ENCODE results near the gene SEMA3C.

Gene SEMA3C

GRCh38 chr7:80819503-80819902 lies 99.3 kb downstream of the SEMA3C start:
- no peak for DNase-seq

GRCh38 chr7:80818181-80818580 lies 100.7 kb downstream of the SEMA3C start:
- DNase-seq, result no peak

- no peak for DNase-seq
Measured at GRCh38 chr7:80816806-80817205, 102.0 kb downstream of the SEMA3C start.

DNA sequence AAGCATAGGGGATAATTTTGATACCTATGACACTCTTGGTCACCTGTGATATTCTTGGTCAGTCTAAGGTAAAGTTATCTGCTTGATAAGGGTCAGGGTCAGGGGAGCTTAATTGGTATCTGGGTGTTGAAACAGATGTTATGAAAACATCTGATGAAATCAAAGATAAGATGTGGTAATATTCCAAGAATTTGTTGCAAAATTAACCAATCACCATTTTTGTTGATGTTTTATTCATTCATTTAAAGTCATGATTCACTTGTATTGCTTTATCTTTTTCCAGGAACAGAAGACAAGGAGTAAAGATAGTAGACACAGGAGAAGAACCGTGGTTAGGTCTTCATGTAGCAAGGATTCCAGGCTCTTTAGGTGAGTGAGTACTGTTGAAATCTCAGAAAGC lies 103.1 kb downstream of the SEMA3C start:
- DNase-seq, result no peak

DNA sequence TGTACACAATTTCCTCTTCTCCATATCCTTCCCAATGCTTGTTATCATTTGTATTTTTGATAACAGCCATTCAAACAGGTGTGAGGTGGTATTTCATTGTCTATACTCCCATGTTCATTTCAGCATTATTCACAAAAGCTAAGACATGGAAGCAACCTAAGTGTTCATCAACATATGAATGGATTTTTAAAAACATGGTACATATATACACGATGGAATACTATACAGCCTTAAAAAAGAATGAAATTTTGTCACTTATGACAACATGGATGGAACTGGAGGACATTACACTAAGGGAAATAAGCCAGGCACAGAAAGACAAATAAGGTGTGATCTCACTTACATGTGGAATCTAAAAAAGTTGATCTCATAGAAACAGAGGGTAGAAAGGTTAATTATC lies 109.3 kb downstream of the SEMA3C start:
- no peak for DNase-seq

DNA sequence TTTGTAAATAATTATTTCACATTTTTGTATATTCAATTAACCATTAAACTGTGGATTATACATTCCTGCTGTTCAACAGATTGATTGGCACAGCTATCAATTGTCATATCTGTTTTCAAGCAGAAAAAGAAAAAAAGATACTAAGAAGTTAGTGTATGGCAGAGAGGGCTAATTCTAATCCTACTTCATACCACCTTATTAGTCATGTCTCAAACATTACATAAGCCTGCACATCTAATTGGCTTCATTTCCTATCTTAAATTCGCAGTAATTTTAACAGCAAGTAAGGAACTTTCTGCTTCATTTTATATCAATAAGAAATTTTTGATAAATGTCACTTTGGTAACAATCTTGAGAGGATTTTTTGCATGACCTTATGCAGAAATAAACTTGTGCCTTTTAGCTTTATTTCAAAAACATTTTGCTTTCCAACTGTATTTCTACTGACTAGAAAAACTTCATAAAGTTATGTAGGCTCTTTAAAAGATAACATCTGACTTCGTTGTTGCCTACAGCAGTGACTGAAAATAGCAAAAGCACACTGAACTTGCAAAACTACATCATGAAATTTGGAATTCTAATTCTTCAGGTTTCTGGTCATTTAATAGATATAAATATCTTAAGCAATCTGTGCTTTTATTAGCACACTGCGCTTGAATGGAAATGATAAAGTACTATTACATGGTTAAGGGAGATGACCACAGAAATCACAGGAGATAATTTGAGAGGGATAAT lies 111.5 kb downstream of the SEMA3C start:
- no peak for DNase-seq

DNA sequence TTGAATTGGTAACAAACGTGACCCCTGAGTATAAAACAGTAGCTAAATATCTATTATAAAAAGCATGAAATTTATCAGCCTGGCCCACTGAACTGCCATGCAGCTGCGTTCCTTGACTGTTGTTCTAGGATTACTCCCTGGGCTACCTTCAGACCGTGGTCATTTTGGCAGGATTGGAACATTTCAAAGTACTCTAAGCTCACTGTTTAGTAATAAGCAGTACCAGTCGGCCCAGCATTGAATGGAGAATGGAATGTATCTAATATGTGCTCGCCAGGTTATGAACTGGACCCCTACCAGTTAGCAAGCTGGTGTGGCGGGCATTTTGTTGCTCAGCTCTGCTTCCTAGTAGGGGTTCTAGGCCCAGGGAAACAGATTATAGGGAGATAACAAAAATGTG lies 112.2 kb downstream of the SEMA3C start:
- DNase-seq, result no peak

DNA sequence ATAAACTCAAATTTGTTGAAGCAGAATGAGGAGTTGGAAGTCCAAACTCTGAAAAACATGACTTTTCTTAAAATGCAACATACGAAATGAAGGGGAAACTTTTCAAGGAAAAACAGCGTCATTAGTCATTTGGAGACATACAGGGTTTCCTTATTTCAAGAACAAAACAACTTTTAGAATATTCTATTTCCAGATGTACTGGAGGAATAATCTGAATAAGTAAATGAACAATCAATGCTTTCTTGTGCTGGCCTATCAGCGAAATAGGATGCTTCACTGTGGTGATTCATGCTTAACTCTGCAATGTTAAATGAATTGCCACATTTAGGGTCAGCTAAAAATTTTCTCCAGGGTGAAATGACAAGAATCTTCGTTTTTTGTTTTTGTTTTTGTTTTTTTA lies 114.3 kb downstream of the SEMA3C start:
- no peak for DNase-seq

DNA sequence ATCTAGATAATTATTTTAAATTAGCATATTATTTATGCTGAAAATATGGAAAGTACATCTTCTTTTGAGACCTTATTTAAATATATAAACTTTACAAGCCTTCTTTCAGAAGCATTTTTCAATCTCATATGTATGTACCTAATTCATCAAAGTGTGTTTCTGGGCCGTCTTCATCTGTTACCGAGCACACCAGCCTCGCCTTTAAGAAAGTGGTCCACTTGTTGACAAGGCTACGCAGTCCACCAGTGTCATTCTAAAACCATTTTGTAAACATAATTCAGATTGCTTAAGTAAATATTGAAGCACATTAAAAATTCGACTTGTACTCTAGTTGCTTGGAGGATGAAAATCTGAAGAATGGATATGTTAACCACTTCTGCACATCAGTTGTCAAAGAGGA lies 116.3 kb downstream of the SEMA3C start:
- DNase-seq, result no peak

- no peak for DNase-seq
Measured at GRCh38 chr7:80794631-80795573, 123.9 kb downstream of the SEMA3C start.

DNA sequence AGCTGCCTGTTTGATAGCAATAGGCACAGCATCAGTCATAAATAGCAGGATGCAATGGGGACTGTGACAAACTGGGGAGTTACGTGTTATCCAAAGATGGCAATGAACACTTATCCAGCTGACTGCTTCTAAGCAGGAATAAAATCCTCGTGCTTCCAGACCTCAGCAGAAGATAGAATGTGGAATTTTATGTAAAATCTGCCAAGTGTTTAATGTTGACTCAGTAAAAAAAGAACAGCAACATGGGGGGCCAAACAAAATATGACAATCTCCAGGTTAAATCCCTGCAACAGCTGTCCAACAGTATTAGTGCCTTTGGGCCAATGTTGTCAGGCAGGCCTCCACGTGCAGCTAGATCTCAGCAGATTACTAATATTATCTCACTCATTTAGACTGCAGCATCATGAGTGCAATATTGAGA lies 127.3 kb downstream of the SEMA3C start:
- DNase-seq, result no peak

DNA sequence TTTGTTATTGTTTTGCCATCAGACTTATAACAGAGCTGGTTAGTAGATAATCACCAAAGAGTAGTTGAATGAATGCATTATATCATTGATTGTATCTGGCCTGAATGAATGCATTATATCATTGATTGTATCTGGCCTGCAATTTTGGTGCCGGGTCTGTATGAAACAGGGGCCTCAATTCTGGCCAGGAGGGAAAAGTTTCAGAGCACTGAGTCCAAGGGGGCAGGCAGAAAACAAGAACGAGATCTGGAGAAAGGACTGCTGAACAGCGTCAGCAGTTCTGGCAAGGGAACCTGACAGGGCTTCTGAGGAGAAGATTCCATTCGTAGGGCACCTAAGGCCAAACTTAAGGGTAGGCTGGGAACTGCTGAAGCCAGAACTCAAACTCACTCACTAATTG lies 128.0 kb downstream of the SEMA3C start:
- no peak for DNase-seq

DNA sequence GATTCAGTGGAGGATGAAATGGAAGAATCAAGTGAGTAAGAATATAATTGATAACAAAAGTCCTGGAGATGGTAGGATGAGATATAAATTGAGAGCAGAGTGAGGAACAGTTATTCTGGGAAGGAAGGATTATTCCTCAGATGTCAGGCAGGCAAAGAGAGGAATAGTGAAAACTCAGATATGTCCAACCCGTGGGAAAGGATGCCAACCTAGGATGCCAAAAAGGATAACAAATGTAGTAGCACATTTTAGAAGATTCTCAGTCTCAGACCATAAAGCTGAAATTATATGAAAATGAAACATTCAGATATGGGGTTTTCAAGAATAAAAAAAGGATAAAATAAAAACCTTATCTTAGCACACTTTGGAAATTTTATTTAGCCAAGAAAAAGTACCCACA lies 131.1 kb downstream of the SEMA3C start:
- DNase-seq, result no peak

- no peak for DNase-seq
Measured at GRCh38 chr7:80785961-80786536, 132.8 kb downstream of the SEMA3C start.

DNA sequence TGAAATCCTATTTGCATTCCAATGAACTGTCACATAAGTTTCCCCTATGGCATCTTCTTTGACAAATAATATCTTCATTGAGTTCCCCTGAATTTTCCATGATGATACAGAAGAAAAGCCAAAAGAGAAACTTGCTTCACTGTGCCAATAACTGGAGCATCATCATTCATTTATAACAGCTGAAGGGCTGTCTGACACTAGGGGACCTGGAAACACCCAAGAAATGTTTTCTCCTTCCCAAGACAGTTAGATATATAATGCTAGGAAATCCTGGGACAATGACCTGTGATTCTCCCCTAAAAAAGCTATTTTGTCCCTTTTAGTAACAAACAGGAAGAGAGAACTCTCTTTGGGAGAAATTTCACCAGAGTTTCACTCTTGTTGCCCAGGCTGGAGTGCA lies 133.6 kb downstream of the SEMA3C start:
- DNase-seq, result no peak

DNA sequence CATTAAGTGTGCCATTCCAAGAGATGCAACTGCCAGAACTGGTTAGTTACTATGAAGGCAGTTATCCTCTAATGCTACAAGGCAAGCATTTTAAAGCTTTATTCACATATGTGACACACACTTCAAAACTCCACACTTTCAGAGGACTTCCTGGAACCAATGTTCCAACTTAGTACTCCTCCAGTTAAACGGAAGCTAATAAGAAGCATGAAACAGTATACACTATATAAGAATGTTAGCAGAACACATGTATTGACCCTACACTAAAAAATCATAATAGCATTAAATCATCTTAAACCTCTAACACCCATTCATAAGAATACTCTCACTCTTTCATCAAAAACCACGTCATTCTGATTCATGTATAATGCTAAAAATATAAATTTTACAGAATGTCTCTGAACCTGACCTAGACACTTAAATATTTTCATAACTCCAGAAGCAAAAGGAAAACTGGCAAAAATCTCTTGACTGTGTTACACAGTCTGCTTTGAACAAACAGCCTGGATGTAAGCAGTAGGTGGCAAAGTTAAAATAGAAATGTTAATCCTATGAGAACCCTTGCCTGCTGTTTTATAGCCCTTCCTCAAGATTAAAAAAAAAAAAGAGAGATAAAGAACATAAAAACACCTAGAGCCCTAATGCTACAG lies 135.0 kb downstream of the SEMA3C start:
- DNase-seq, result no peak

DNA sequence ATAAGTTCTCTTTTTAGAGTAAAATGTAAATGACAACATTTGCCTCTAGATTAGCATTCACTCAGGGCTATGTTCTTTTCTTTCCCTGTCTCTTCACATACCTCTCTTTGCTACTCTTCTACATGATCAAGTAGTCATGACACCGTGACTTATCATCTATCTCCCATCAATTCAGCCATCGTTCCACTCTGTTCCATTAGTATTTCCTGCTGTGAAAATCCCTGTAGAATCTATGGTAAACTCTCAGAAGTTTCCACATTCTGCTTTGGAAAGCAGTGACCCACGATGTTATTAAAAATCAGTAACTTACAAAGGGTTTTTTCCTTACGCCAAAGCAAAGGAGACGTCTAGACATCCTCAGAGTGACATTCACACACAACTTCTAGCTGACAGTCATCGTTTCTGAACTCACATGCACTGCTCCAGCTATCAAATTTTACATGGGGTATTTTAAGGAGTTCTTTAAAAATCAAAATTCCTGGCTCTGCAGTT lies 135.6 kb downstream of the SEMA3C start:
- no peak for DNase-seq

- DNase-seq, result no peak
Measured at GRCh38 chr7:80781561-80781979, 137.3 kb downstream of the SEMA3C start.

GRCh38 chr7:80781146-80781545 lies 137.7 kb downstream of the SEMA3C start:
- DNase-seq, result no peak

DNA sequence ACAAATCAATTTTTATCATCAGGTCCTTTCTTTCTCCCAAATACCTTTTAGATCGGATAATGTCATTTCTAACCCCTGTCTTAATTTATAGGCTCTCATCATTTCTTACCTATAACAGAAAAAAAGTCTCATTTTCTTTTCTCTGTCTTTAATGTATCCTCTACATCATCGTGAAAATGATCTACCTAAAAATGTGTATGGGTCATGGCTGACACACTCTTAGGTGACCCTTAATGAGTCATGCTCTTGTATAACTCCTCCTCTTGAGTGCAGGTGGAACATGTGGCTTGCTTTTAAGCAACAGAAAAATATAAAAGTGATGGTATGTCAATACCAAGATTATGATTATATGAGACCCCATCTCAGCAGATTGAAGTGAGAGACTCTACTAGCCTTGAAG lies 139.4 kb downstream of the SEMA3C start:
- no peak for DNase-seq

DNA sequence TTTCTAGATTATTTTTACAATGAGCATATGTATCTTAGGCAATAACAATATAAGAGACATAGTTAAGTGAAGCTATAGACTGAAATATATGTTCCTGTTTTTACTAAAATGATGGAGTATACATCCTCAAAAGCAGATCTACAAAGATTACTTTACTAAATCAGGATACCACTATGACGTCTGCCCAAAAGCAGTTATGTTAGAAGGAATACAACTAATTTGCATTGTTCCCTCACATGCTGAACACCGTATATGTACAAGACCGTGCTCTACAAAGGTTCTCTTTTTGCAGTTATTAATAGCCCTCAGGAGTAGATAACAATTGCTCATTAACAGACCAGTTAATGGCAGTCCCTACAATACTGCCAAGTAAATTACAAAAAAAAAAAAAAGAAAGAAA lies 143.0 kb downstream of the SEMA3C start:
- no peak for DNase-seq

DNA sequence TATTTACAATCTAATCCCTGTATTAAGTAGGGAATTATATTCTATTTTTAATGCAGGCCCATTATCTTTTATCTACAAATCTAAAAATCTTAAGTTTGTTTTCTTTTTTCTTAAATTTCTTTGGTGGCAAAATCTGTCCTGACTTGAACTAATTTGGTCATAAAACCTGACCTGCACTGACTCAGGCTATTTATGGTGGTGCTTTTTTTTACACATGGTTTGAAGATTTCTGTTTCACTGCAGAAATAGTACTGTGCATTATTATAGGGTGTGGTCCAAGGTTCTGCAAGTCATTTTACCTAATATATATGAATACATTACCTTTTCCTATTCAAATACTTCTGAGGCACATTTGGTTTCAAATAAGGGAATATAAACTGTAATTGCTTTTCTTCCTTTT lies 143.4 kb downstream of the SEMA3C start:
- DNase-seq, result no peak

- DNase-seq, result no peak
Measured at GRCh38 chr7:80774843-80775242, 144.0 kb downstream of the SEMA3C start.

Data from NCI-H1694 (cell line).